Measurements from ENCODE around the gene FARSB. TPM values are rescaled to one million over a fixed set of nuclear protein-coding genes. Genes with fewer than 3 reads are reported as not detected.

Gene FARSB
- total RNA-seq, 2 experiments from 2014 or later, result 16.6 to 17.6 TPM

DNA sequence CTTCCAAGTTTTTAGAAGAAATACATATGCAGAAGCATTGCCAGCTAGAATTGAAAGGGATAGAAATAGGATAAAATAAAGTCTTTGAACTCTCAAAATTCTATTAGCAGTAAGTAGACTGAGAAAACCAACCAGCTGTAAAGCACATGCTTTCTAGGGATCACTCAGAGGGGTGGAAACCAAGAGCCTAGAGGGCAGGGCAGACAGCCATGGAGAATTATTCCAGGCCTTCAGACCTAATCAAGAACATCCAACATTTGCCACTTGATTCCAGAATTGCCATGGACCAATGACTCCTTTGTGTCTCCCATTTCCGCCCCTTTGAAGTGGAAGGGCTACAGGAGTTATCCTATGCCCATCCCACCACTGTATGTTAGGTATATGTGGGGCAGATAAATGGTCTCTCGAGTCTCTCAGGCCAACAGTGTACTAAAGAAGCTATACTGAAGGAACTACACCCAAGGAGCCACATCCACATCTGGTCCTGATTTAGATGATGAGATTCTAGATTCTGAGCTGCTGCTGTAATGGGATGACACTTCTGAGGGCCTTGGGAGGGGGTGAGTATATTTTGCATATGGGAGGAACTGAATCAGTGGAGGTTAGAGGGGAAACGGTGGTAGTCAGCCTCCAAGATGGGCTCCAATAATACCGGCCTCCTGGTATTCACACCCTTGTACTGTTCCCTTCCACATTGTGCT, 4.0 kb downstream of the FARSB start:
- H3K9me3 Mint-ChIP-seq, result no peaks in the 10 kb centered on the region
- DNase-seq (no peak), ATAC-seq (ENCODE audit: low read depth) (no peak)
- peaks cover 20% of the 10 kb centered on the region for H3K4me1 Mint-ChIP-seq
- no peak overlapping the region for H3K27ac Mint-ChIP-seq
- H3K4me3 Mint-ChIP-seq, result no peak overlapping the region
- H3K27me3 Mint-ChIP-seq, result no peaks in the 10 kb centered on the region
- POLR2A ChIA-PET, result no interaction called here
- peaks cover 11% of the 10 kb centered on the region for H3K36me3 Mint-ChIP-seq

DNA sequence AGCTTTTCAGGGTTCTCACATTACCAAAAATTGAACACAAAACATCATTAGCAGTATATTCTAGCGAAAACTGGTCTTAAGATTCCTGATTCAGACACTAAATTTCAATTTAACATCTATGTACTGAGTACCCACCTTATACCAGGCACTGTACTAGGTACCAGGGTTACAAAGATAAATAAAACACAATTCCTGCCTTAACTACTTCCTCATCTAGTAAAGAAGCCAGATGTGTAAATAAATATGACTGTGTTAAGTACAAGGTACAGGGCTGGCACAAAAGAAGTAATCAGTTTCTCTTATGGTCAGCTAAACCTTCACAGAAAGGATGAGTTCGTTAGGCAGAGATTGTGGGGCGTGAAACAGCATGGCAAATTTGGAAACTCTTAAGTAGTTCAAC, 6.1 kb downstream of the FARSB start:
- POLR2A ChIA-PET, result no interaction called here
- DNase-seq (no peak), ATAC-seq (ENCODE audit: low read depth) (no peak)
- Mint-ChIP-seq H3K36me3 (peaks cover 14% of the 10 kb centered on the region), H3K4me1 (peaks cover 21% of the 10 kb centered on the region), H3K9me3 (no peaks in the 10 kb centered on the region), H3K27me3 (no peaks in the 10 kb centered on the region), H3K27ac (no peak overlapping the region), H3K4me3 (no peak overlapping the region)

DNA sequence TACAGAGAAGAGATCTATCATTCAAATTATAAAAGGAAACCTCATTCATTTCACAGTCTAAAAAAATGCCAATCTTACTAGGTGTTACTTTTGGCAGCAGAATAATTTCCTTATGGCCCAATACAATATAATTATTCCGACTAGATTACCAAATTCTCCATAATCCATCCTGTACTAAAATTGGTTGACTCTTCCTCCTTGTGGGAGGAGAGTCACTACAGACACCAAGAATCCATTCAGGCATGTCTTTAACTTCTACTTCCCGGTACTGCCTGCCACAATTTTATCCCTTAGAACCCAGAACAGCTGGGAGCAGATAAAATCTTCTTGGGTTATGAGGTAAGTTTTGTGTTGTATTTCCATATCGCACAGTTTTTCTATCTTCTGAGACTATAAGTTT, 9.9 kb downstream of the FARSB start:
- POLR2A ChIA-PET, result no interaction called here
- H3K36me3 Mint-ChIP-seq, result peaks cover 25% of the 10 kb centered on the region
- H3K27me3 Mint-ChIP-seq, result no peaks in the 10 kb centered on the region
- peaks cover 12% of the 10 kb centered on the region for H3K4me1 Mint-ChIP-seq
- ATAC-seq (ENCODE audit: low read depth), result no peak
- DNase-seq, result no peak
- no peaks in the 10 kb centered on the region for H3K9me3 Mint-ChIP-seq
- H3K4me3 Mint-ChIP-seq, result no peak overlapping the region
- no peak overlapping the region for H3K27ac Mint-ChIP-seq

DNA sequence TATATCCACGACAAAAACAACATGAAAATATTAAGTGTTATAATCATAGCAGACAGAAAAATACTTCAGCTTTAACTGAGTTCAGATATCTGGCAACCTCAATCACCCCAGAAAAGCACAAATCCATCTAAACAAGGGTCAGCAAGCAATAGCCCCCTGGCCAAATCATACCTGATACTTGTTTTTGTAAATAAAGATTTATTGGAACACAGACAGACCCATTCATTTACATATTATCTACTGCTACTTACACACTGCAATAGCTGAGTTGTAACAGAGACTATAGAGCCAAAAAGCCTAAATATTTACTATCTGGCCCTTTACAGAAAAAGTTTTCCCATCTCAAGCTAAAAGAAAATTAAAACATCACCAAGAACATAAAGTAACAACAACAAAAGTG, 12.8 kb downstream of the FARSB start:
- Mint-ChIP-seq H3K27ac (no peak overlapping the region), H3K4me3 (no peak overlapping the region), H3K36me3 (peaks cover 21% of the 10 kb centered on the region), H3K27me3 (no peaks in the 10 kb centered on the region), H3K4me1 (peaks cover 7% of the 10 kb centered on the region), H3K9me3 (no peaks in the 10 kb centered on the region)
- ATAC-seq (ENCODE audit: low read depth) (no peak), DNase-seq (no peak)
- POLR2A ChIA-PET, result no interaction called here

DNA sequence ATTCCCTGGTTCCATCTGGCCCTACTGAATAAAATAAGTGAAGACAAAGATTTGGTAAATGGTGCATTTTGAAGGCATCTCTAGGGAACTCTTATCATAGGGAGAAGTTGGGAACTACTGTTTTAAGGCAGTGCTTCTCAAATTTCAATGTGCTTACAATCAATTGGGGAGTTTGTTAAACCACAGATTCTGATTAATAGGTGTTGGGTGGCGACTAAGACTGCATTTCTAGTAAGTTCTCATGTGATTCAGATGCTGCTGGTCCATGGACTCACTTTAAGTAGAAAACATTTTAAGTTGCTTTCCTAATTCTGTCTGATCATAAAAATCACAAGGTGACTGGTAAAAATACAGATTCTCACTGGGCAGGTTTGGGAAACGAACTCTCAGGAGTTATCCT, 14.6 kb downstream of the FARSB start:
- DNase-seq, result no peak
- peaks cover 29% of the 10 kb centered on the region for H3K36me3 Mint-ChIP-seq
- peaks cover 5% of the 10 kb centered on the region for H3K4me1 Mint-ChIP-seq
- no peak overlapping the region for H3K4me3 Mint-ChIP-seq
- POLR2A ChIA-PET, result interaction anchor here (1.4 kb wide), 1 partner anchor 10 kb away, joined by 3 read pairs; no protein-coding TSS in a partner anchor
- no peak for ATAC-seq (ENCODE audit: low read depth)
- H3K27ac Mint-ChIP-seq, result no peak overlapping the region
- H3K9me3 Mint-ChIP-seq, result no peaks in the 10 kb centered on the region
- H3K27me3 Mint-ChIP-seq, result no peaks in the 10 kb centered on the region

DNA sequence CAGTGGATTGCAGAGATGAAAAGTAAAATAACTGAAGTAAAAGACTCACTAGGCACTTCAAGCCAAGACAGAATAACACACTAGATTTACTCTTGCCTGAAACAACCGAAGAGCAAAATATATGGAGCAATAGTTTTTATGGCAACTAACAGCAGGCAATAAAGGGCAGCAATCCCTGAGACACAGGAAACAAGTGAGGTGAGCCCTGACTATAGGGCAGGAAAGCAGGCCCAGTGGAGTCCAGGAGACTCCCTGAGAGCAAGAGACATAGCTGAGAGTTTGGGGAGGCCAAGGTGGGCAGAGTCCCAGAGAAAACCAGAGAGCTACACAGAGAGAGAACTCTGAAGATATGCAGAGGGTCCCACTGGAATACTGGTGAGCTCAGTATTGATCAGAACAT, 18.8 kb downstream of the FARSB start:
- H3K27me3 Mint-ChIP-seq, result no peaks in the 10 kb centered on the region
- H3K27ac Mint-ChIP-seq, result no peak overlapping the region
- H3K4me3 Mint-ChIP-seq, result no peak overlapping the region
- DNase-seq, result no peak
- no peaks in the 10 kb centered on the region for H3K4me1 Mint-ChIP-seq
- POLR2A ChIA-PET, result no interaction called here
- no peaks in the 10 kb centered on the region for H3K9me3 Mint-ChIP-seq
- no peak for ATAC-seq (ENCODE audit: low read depth)
- H3K36me3 Mint-ChIP-seq, result peaks cover 30% of the 10 kb centered on the region

DNA sequence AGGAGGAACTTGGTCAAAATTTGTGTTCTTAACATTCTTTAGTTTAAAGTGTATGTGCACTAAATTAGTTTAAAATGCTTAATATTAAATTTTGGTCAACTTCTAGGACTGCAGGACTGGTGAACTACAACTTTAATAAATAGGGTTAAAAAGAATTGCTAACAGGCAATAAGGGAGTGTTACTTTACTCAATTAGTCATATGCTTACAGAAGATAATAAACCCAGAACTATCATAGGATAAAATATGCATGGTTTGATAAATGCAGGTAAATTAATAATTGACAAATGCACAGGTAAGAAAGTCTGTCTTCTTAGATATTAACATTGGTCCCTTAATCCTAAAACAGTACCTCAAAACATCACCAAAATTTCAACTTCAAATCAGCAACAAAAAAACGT, 20.6 kb downstream of the FARSB start:
- Mint-ChIP-seq H3K36me3 (peaks cover 28% of the 10 kb centered on the region), H3K27ac (no peak overlapping the region)

DNA sequence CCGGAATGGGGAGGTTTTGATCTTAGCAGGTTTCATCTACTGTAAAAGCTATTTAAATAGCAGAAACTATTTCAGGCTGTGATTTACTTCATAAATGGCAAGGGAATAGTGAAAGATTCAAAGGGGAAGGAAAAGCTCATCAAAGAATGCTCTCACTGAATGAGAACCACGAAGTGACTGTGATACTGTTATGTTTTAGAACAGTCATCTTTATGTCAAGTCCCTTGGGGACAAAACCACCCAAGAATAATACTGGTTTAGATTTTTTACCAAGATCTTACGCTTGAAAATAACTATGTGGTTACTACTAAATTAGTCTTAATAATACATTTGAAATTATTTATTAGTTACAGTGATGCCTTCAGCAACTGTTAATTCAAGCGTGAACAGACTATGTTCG, 28.1 kb downstream of the FARSB start:
- H3K4me1 Mint-ChIP-seq, result no peaks in the 10 kb centered on the region
- H3K36me3 Mint-ChIP-seq, result peaks cover 15% of the 10 kb centered on the region
- no peak overlapping the region for H3K4me3 Mint-ChIP-seq
- H3K27ac Mint-ChIP-seq, result no peak overlapping the region
- ATAC-seq (ENCODE audit: low read depth) (no peak), DNase-seq (no peak)
- POLR2A ChIA-PET, result no interaction called here
- H3K27me3 Mint-ChIP-seq, result no peaks in the 10 kb centered on the region
- no peaks in the 10 kb centered on the region for H3K9me3 Mint-ChIP-seq

More for the DNA sequence above, 20.6 kb downstream of the FARSB start:
- no peak overlapping the region for H3K4me3 Mint-ChIP-seq
- no peaks in the 10 kb centered on the region for H3K9me3 Mint-ChIP-seq
- ATAC-seq (ENCODE audit: low read depth) (no peak), DNase-seq (no peak)
- POLR2A ChIA-PET, result no interaction called here
- H3K27me3 Mint-ChIP-seq, result no peaks in the 10 kb centered on the region
- no peaks in the 10 kb centered on the region for H3K4me1 Mint-ChIP-seq

DNA sequence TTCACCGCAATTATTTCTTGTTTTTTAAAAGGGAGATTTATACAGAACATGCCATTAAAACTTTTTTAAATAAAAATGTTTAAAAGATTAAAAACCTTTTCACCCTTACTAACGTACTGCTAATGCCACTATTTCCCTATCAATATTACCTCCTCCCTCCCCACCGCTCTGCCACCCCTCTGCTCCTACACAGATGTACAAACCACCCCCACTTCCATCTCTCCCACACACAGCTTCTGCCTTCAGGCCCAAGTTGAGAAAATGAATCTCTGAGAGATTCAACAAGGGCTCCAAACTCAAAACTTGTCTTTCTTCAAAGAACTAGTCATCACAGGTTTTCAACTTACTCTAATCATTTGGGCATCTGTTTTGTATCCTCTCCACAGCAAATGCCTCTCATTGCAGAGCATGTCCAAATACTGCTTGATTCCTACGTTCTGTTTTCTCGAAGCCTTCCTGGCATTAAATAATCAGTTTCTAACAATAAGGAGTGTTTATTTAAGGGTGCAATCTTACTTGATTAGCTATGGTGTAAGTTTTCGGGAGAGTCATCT, 32.1 kb downstream of the FARSB start:
- DNase-seq, result no peak
- no peak overlapping the region for H3K27ac Mint-ChIP-seq
- POLR2A ChIA-PET, result no interaction called here

DNA sequence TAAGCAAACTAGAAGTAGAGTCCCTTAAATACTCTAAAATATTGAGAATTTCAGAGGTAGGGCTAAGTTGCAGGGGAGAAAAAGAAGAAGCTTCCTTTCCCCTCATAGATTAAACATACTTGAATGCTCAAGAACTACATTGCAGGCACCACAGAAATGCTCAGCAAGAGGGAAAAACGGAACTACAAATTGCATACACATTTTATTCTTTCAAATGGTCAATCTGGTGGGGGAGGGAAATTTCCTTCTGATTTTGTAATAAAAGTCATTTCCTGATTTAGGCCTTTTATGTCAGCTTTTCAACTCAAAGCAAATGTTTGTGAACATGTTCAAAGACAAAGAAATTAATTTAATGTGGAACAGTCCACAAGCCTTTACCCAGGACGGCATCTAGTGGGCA, 33.0 kb downstream of the FARSB start:
- POLR2A ChIA-PET, result no interaction called here
- H3K4me3 Mint-ChIP-seq, result no peak overlapping the region
- H3K27ac Mint-ChIP-seq, result no peak overlapping the region
- H3K4me1 Mint-ChIP-seq, result no peaks in the 10 kb centered on the region
- H3K36me3 Mint-ChIP-seq, result peaks cover 14% of the 10 kb centered on the region
- ATAC-seq (ENCODE audit: low read depth) (no peak), DNase-seq (no peak)
- H3K27me3 Mint-ChIP-seq, result no peaks in the 10 kb centered on the region
- no peaks in the 10 kb centered on the region for H3K9me3 Mint-ChIP-seq

More for the DNA sequence above, 32.1 kb downstream of the FARSB start:
- no peak for ATAC-seq (ENCODE audit: low read depth)
- Mint-ChIP-seq H3K27me3 (no peaks in the 10 kb centered on the region), H3K4me3 (no peak overlapping the region), H3K9me3 (no peaks in the 10 kb centered on the region), H3K4me1 (no peaks in the 10 kb centered on the region), H3K36me3 (peaks cover 16% of the 10 kb centered on the region)

DNA sequence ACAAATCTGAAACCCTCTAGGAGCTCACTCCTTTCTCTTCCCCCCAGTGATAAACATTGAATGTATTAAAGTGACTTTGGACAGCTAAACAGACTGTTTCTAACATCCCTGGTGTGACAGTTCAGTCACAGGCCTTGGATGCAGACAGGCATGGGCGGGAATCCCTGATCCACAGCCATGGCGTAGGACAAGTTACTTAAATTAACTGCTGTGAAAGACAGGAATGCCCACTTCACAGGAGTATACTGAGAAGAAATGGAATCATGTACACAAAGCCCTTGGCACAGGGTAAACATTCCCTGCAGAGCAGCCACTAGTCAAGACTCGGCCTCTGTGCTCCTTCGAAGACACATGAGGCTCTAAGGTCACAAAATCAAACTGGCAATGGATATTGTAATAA, 34.0 kb downstream of the FARSB start:
- H3K4me1 Mint-ChIP-seq, result no peaks in the 10 kb centered on the region
- DNase-seq (no peak), ATAC-seq (ENCODE audit: low read depth) (no peak)
- peaks cover 12% of the 10 kb centered on the region for H3K36me3 Mint-ChIP-seq
- no peak overlapping the region for H3K27ac Mint-ChIP-seq
- no peaks in the 10 kb centered on the region for H3K27me3 Mint-ChIP-seq
- H3K4me3 Mint-ChIP-seq, result no peak overlapping the region
- no peaks in the 10 kb centered on the region for H3K9me3 Mint-ChIP-seq
- POLR2A ChIA-PET, result no interaction called here

DNA sequence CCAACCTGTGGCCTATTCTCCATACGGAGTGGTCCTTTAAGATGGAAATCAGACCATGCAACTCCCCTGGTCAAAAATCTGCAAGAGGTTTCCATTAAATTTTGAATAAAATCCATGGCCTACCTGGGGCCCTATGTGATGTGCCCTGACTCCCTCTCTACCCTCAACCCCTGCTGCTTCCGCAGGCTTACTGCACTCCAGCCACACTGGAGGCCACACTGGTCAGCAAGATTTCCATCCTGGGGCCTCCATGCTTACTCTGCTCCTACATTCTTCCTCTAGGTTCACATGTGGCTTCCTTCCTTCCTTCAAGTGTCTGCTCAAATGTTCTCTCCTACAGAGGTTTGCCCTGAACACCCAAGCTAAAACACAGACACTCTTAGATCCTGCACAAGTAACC, 40.6 kb downstream of the FARSB start:
- DNase-seq, result no peak
- no peak overlapping the region for H3K4me3 Mint-ChIP-seq
- H3K27ac Mint-ChIP-seq, result no peak overlapping the region
- POLR2A ChIA-PET, result no interaction called here
- ATAC-seq (ENCODE audit: low read depth), result no peak
- H3K27me3 Mint-ChIP-seq, result no peaks in the 10 kb centered on the region
- H3K9me3 Mint-ChIP-seq, result no peaks in the 10 kb centered on the region
- no peaks in the 10 kb centered on the region for H3K4me1 Mint-ChIP-seq
- peaks cover 10% of the 10 kb centered on the region for H3K36me3 Mint-ChIP-seq

DNA sequence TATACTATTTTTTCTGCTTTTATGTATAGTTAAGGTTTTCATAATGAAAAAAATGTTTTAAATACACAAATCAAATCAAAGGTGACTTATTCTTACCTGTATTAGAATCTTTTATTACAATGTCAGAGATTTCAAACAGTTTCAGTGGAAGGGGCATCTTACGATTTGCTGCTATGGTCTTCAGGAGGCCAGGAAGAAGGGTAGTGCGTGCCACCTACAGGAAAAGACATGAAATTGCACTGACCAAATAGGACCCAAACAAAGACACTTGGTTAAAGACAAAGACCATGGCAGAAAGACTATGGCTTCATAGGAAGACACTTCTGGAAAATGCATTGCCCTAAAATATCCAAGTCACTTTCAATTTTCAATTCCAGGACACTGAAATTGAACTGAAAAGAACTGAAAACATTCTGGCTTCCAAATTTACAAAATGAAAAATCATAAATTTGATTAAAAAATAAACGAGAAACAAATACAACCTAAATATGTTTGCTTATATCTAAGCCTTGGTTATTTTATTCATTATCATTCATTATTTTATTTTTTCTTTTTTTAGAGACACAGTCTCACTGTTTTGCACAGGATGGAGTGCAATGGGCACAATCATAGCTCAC, 42.1 kb downstream of the FARSB start:
- no peaks in the 10 kb centered on the region for H3K4me1 Mint-ChIP-seq
- no peaks in the 10 kb centered on the region for H3K9me3 Mint-ChIP-seq
- H3K27ac Mint-ChIP-seq, result no peak overlapping the region
- H3K27me3 Mint-ChIP-seq, result no peaks in the 10 kb centered on the region
- H3K4me3 Mint-ChIP-seq, result no peak overlapping the region
- ATAC-seq (ENCODE audit: low read depth) (no peak), DNase-seq (no peak)
- H3K36me3 Mint-ChIP-seq, result peaks cover 7% of the 10 kb centered on the region
- POLR2A ChIA-PET, result no interaction called here

DNA sequence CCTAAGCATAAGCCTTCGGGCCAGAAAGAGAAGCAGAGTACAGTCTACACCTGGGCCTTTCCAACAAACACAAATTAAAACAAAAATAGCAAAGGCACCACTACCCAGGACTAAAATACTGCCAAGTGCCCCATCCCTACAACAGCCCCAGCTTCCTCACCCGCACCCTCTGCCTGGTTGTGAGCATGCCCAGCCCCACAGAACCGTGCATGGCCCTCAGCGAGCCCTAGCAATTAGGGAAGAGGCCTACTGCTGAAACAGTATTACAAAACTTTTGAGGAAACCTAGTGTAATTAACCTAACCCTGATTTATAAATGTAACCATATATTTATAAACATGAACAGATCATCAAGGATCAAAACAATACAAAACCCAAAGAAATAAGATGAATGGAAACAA, 44.2 kb downstream of the FARSB start:
- POLR2A ChIA-PET, result no interaction called here
- Mint-ChIP-seq H3K36me3 (peaks cover 7% of the 10 kb centered on the region), H3K27ac (no peak overlapping the region), H3K27me3 (no peaks in the 10 kb centered on the region), H3K9me3 (no peaks in the 10 kb centered on the region), H3K4me3 (no peak overlapping the region), H3K4me1 (no peaks in the 10 kb centered on the region)
- no peak for DNase-seq
- no peak for ATAC-seq (ENCODE audit: low read depth)

Measured in activated naive CD8-positive, alpha-beta T cell treated with anti-CD3 and anti-CD28 coated beads, Interleukin-2, amount 10 ng/mL, durations not matched to agents 7 days and 5 days (primary cell).